HG03135 (cell line): ENCODE results near the gene MLXIP.

Experiments
- ATAC-seq: cut with Tn5 transposase; IDR thresholded peaks from one replicate; pipeline ENCODE4 v1.9.1; 2021; ENCODE audit warnings: mild to moderate bottlenecking, moderate library complexity; ENCODE audit not compliant: unreplicated experiment

The MLXIP gene

DNA sequence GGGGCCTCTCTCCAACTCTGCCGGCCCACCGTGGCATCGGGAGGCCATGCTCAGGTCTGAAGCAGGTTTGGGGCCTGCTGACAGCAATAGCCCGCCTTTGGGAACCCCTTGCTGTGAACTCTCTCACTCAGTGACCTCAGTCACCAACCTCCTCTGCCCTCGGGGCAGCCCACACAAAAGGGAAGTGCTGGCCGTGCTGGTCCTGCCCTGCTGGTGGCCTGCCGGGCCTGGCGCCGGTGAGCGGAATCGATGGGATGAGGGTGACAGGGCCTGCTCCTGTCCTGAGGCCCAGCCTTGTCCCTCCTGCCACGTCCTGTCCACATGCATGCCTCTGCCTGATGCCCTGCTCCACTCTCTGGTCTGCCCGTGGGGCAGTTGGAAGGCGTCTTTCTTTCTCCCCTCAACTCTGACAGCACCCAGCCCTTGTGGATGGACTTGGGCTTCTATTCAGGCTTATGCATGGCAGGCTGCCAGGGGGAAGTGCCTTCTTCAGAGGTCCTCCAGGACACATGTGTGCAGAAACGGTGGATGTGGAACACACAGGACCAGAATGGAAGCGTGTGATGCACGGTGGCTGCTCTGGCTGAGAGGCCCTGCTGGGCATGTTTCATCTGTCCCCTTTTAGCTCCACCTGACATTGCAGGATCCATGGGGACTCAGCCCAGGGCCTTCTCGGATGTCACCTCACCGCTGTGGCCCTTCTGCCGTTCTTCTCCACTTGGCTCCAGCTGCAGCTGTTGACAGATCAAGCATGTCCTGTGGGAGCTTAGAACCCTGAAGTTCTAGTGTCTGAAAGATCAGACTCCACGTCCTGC is 63.6 kb downstream of the MLXIP start:
- ATAC-seq: no peak

DNA sequence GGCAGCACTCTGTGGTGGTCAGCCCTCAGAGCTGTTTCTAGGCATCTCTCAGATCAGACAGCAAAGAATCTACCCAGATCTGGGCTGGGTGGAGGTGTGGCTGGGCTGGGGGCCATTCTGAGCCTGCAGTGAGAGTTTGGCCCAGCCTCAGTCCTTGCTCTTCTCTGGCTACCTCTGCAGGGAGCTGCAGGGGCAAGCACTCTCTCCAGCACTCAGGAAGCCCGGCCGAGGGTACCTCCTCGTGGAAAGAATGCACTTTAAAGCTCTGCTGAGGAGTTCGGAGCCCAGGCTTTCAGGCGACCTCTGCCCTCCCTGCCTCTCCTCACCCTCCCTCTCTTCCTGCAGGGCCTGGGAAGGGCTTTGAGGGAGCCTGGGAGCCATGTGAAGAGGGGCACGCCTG is 64.3 kb downstream of the MLXIP start:
- ATAC-seq: no peak

DNA sequence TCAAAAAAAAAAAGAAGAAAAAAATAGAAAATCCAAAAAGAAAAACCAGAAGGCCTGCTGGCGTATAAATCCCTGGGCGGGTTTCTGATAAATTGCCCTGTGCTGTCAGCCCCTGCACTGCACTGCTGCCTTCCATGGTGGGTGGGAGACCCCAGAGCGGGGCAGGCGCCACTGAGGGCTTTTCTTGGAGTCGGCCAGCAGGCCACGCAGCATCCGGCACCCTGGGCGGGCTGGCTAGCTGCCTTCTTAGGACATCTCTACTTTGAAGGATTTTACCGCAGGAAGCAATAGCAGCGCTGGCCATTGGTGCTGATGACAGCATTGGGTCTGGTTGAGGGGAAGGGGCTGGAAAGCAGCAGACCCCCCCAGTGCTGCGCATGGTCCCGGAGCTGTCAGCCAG is 66.3 kb downstream of the MLXIP start:
- no peak for ATAC-seq

DNA sequence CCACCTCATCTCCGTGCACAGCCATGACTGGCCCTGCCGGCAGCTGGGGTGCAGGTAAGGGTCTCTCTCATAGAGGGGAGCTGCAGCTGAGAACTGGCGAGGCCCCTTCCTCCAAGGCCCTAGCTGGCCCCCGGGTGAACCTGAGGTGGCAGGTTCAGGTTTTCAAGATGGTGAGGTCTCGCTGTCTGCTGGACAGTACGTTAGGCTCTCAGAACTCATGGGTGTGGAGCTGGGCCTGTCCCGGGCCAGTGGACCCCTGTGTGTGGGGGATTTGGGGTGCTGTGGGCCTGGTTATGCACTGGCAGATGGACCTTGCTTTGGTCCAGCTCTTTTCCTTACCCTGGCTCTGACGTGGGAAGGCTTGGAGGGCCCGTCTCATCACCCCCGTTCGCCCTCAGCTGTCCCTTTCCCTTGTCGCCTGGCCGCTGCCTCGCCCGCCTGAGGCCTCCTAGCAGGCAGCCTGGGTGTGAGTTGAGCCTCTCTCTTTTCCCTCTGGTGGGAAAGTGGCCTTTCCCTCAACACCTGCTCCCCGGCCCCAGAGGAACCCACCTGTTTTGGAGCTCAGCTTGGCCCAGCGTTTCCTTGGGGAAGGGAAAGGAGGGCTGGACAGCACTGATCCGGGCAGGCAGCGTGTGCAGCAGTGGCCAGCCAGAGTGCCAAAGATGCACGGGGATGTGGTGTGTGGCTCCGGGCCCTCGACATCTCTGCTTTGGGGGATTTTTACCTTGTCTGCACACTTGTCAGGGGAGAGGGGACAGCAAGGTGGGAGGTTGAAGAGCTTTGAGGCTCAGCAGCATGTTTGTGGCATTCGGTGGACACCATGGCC is 67.2 kb downstream of the MLXIP start:
- ATAC-seq: no peak

DNA sequence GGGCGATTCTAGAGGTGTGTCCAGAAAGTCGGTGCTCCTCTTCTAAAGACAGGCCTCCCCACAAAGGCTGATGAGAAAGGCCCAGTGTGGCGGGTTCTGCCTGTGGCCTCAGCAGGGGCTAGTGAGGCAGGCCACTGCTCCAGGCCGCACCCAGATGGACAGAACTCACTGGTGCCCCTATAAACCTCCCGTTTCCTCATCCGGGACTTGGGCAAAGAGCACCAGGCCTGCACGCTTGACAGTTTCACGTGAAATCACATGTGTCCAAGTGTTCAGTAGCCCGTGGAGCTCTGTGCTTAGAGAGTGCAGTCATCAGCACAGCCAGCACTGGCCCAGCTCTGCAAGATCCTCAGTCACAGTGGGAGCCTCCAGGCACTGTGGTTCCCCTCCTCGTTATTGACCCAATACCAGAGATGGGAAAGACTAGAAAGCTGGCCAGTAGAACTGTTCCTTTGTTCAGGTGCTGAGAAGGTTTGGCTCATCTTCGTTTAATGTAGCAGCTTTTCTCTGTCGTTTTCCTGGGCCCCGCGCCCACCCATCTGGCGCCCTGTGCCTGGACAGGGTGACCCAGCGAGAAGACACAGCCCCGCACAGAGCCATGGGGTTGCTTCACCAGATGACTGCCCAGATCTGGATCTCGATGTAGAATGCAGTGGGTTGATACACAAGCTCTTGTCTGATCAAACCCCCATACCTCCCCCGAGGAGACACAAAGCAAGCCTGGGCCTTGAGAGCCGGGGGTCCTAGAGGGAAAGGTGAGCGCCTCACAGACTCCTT is 69.1 kb downstream of the MLXIP start:
- ATAC-seq: no peak

DNA sequence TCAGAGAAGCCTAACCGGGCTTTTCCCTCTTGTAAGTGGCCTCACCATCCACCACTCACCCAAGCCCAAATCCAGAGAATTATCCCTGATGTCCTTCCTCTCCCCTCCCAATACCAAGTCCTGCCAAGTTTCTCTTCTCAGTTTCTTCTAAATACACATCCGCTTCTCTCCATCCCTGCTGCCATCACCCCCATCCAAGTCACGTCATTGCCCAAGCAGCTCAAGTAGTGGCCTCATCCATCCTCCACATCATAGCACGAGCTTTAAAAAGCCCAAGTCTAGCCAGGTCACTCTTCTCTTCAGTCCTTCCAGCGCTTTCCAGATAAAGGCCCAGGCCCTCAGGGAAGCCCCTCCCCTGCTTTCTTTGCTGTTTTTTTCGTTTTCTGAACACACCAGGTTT is 70.1 kb downstream of the MLXIP start:
- no peak for ATAC-seq

DNA sequence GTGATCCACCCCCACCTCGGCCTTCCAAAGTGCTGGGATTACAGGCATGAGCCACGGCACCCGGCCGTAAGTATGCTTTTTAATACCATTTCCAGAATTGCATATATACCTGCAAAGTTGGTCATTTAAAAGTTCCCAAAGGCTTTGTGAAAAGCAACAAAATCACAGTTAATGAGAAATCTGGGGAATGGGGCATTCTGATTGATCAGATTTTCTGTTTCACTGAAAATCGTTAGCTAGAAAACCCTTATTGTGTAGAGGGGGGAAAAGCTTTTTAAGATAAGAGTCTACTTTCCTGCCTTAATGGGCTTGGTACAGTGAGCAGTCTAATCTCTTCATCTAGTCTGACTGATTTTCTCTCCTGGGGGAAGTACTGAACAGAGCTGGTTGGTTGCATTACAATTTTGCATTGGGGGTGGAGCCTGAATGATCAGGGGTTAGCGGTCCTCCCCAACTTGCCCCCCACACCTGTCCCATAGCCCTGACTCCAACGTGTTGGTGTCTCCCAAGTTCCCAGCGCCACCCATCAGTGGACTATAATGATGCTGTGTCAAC is 71.6 kb downstream of the MLXIP start:
- ATAC-seq: no peak

DNA sequence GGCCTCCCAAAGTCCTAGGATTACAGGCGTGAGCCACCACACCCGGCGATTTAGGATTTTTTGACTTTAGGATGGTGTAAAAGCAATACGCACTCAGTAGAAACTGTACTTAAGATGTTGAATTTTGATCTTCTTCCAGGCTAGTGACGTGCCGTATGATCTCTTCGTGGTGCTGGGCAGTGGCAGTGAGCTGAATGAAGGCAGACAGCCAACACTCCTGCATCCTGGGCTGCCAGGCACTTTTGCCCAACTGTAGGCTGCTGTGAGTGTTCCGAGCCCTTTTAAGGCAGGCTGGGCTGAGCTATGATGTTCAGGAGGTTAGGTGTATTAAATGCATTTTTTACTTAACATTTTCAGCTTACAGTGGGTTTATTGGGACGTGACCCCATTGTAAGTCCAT is 74.2 kb downstream of the MLXIP start:
- no peak for ATAC-seq

DNA sequence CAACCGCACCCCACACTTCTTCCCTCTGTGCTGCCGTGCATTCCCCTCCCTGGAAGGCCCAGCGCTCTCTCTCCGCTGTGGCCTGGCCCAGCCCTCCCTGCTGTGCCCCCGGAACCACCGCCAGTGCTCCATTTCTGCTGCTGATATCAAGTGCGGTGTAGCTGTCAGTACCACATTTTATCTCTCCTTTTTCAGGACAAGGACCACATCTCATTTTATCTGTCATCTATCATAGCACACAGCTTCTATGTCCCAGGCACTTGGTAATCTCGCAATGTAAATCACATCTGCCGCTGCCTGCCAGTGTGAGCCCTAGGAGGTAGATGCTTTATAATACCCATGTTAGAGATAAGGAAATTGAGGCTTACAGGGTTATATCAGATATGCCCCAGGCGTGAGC is 77.1 kb downstream of the MLXIP start:
- ATAC-seq: no peak

DNA sequence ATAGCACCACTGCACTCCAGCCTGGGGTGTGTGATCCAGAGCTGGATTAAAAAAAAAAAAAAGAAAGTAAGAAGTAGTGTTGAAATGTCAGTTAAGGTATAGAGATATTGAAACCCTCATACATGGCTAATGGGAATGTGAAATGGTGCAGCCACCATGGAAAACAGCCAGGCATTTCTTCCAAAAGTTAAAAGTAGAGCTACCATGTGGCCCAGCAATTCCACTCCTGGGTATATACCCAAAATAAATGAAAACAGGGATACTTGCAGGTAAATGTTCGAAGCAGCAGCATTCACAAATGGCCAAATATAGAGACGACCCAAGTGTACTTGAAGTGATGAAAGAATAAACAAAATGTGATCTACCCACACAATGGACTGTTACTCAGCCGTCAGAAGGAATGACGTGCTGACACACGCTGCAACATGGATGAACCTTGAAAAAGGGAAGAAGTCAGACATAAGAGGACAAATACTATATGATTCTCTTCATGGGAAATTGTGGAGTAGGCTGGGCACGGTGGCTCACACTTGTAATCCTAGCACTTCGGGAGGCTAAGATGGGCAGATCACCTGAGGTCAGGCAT is 80.2 kb downstream of the MLXIP start:
- ATAC-seq: no peak

DNA sequence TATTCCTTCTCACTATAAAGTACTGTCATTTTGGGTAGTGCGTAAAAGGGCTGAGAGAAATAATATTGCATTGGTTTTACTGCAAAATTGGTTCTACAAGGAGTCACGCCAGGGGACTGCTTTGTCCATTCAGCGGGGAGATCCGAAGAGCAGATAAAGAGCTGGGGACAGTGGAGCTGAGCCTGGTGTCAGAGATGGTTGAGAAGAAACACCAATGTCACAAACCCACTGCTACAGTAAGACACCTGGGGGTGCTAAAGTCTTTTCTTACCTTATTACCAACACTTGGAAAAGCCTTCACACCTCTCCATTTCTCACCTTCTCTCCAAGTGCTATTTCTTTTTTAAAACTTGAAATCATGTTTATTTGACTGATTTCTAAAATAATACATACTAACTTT is 81.3 kb downstream of the MLXIP start:
- ATAC-seq: no peak

DNA sequence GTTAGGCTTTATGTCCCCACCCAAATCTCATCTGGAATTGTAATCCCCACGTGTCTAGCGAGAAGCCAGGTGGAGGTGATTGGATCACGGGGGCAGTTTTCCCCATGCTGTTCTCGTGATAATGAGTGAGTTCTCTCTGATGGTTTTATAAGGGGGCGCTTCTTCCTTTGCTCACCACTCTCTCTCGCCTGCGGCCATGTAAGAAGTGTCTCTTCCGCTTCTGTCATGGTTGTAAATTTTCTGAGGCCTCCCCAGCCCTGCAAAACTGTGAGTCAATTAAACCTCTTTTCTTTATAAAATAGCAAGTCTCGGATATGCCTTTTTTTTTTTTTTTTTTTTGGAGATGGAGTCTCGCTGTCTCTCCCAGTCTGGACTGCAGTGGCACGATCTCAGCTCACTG is 82.2 kb downstream of the MLXIP start:
- ATAC-seq: no peak

DNA sequence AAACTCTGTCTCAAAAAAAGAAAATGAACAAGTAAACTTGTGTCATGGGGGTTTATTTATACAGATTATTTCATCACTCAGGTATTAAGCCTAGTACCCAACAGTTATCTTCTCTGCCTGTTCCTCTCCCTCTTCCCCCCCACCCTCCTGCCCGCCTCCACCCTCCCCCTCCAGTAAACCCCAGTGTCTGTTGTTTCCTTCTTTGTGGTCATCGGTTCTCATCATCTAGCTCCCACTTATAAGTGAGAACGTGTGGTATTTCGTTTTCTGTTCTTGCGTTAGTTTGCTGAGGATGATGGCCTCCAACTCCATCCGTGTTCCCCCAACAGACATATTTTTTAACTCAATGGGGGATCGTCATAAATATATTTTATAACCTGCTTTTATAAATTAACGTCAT is 83.1 kb downstream of the MLXIP start:
- ATAC-seq: no peak

DNA sequence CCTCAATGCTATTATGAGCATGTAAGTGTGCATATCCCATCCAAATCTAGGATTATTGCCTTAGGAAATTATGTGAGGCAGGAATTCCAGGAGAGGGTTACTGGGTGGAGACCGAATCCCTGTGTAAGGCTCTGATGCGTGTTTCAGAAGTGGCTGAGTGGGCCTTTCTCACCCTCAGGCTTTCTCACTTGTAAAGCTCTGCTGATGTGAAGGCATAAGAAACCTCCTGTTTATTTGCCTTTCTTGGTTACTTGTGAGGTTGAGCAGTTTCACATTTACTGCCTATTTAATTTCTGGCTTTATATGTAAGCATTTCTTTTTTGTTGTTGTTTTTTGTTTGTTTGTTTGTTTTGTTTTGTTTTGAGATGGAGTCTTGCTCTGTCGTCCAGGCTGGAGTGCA is 84.4 kb downstream of the MLXIP start:
- ATAC-seq: no peak

DNA sequence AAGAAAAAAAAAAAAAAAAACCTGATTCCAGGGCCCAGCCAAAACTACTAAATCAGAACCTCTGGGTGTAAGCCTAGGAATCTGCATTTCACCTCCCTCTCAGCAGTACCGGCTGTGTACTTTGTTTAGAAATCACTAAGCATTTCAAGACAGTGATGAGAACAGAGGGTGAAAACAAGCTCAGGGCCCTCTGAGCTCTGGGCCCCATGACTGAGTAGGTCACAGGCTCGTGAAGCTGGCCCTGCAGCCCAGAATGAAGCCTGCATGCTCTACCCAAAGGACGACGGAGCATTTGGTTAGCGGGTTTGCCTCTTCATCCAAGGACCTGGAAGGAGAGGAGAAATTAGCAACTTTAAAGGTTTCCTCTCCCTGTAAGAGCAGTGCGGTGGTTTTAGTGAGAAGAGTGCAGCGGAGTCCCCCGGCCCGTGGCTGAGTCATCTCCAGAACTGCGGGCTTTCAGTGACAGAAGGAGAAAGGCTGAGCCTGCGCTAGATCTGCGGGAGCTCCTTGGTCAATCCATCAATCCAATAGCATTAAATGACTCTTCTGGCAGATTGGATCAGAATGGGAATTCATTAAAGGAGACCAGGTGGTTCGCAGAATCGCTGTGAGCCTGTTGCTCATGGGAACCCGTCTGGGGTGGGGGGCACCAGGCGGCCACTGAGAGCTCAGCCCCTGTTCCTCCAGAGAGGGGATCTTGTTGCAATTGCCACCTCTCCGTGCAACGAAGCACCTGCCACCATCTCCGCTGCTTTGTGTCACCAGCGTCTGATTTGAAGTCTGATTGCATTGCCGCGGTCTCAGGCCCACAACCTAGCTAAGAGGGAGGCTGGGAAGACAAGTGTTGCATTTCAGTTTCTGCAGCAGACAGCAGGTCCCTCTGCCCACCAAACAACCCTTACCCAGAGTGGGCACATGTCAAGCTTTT is 88.1 kb downstream of the MLXIP start:
- ATAC-seq: no peak

DNA sequence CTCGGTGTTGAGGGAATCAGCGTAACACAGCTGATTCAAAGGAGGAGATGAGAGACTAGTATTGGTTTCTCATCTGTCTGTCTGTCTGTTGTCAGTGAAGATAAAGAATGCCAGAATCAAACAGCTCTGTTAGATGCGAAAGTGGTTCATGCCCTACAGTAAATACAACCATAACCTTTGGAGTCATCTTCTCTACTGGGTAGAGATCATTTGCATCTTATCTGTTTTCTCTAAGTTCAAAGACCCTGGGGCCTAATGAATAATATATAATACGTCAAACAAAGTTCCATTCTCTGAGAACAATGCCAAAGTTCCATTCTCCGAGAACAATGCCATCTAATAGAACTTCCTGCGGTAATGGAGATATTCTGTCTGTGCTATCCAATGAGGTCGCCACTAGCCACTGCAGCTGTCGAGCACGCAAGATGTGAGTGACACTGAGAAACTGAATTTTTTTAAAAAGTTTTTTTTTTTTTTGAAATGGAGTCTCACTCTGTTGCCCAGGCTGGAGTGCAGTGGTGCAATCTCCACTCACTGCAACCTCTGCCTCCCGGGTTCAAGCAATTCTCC is 88.9 kb downstream of the MLXIP start:
- ATAC-seq: no peak

DNA sequence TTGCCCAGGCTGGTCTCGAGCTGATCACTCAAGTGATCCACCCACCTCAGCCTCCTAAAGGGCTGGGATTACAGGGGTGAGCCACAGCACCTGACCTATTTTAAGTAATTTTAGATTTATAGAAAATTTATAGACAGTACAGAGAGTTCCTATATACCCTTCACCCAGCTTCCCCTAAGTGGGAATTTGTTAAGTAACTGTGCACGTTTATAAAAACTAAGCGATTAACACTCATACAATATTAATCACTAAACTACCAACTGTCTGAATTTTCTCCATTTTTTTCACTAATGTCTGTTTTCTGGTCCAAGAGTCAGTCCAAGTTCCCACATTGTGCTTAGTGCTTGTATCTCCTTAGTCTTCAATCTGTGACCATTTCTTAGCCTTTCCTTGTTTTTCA is 89.9 kb downstream of the MLXIP start:
- no peak for ATAC-seq

DNA sequence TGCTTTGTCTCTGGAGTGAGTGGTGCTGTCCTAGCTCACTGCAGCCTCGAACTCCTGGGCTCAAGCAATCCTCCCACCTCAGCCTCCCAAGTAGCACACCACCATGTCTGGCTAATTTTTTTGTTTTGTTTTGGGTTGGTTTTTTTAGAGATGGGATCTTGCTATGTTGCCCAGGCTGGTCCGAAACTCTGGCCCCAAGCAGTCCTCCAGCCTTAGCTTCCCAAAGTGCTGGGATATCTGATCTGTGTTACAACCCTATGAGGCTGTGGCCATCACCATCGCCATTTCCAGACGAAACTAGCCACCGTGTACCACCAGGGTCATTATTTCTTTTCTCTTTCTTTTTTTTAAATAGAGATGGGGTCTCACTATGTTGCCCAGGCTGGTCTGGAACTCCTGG is 92.8 kb downstream of the MLXIP start:
- ATAC-seq: no peak

DNA sequence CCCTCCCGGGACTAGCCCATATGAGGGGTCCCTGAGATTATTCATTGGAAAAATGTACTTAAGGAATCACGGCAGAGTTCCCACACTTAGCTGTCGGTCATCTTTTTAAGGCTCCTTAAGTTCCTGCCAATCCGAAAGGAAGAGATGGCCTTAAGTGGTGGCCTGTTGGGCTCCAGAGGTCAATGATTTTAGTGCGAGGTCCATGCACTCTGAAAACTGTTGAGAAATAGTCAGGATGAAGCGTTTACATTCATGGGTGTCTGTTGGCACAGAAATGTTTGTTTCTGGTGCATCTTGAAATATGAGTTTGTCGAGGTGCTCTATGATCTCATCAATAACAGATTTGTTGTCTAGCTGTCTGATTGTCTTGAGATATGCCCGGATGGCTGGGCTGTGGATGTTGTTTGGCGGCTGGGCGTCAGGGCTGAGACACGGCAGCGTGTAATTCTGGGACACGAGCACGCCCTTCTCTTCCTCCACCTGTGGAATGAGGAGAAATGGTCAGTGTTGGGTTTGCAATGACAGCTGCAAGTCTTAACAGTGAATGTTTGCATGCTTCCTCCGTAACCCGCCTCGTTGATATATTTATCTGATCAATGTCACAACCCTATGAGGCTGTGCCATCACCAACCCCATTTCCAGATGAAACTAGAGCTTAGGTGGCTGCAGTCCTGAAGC is 93.8 kb downstream of the MLXIP start:
- ATAC-seq: no peak
